CMK (cell line): ENCODE measurements around the gene LETMD1.
"Not testable (repeated sequence)": the region's sequence is repeated elsewhere in the genome, so short reads cannot be mapped to it uniquely, and the experiment has no call there.

Experiments used
- DNase-seq: peaks from one replicate; pipeline ENCODE4 v3.0.0-alpha.2; 2010; ENCODE audit warnings: low read depth

LETMD1 gene

GRCh38 chr12:51047655-51048540 lies at the start of gene LETMD1:
TSS of gene LETMD1 (plus strand) at chr12:51048327. CDS start at chr12:51048357, 30 bp downstream.
- peak; percentile 78 for DNase-seq

GRCh38 chr12:50999093-50999492 lies 49.0 kb upstream of the LETMD1 start:
- DNase-seq: no peak

GRCh38 chr12:51000245-51000644 lies 47.9 kb upstream of the LETMD1 start:
- DNase-seq: no peak

GRCh38 chr12:51001799-51002198 lies 46.3 kb upstream of the LETMD1 start:
- DNase-seq: no peak

- no peak for DNase-seq
These were observed 43.6 kb upstream of the LETMD1 start for GRCh38 chr12:51004504-51004903.

GRCh38 chr12:51005030-51005429 lies 43.1 kb upstream of the LETMD1 start:
- no peak for DNase-seq

- no peak for DNase-seq
These were observed 42.5 kb upstream of the LETMD1 start for GRCh38 chr12:51005671-51006070.

- no peak for DNase-seq
These were observed 39.6 kb upstream of the LETMD1 start for GRCh38 chr12:51008329-51009055.

- DNase-seq: no peak
These were observed 39.1 kb upstream of the LETMD1 start for GRCh38 chr12:51009056-51009440.

GRCh38 chr12:51011955-51012354 lies 36.2 kb upstream of the LETMD1 start:
- no peak for DNase-seq

GRCh38 chr12:51012570-51013236 lies 35.4 kb upstream of the LETMD1 start:
- no peak for DNase-seq

- no peak for DNase-seq
These were observed 34.7 kb upstream of the LETMD1 start for GRCh38 chr12:51013441-51013840.

- not testable (repeated sequence) for DNase-seq
These were observed 33.7 kb upstream of the LETMD1 start for GRCh38 chr12:51014467-51014866.

- DNase-seq: no peak
These were observed 30.7 kb upstream of the LETMD1 start for GRCh38 chr12:51017452-51017851.

- DNase-seq: no peak
These were observed 29.2 kb upstream of the LETMD1 start for GRCh38 chr12:51018956-51019355.

GRCh38 chr12:51019927-51020326 lies 28.2 kb upstream of the LETMD1 start:
- DNase-seq: no peak

GRCh38 chr12:51020448-51021182 lies 27.5 kb upstream of the LETMD1 start:
- no peak for DNase-seq

GRCh38 chr12:51021694-51022093 lies 26.4 kb upstream of the LETMD1 start:
- DNase-seq: no peak

GRCh38 chr12:51023625-51024382 lies 24.3 kb upstream of the LETMD1 start:
- DNase-seq: no peak

GRCh38 chr12:51025338-51025835 lies 22.7 kb upstream of the LETMD1 start:
- DNase-seq: no peak
